Liver (tissue), 9 donors: ENCODE measurements around the gene CHAMP1. TPM values are rescaled to one million over a fixed set of nuclear protein-coding genes. Genes with fewer than 3 reads are reported as not detected.

Experiments used
- DNase-seq: peaks from one replicate; pipeline ENCODE4 v3.0.0-alpha.2; 2017; ENCODE audit warnings: low spot score
- H3K27ac ChIP-seq, 2 donors: one replicate each; pipeline ENCODE4 v1.7.0; 2013; ENCODE audit warnings: inconsistent platforms in 2 of 2, low read length in 2 of 2, control low read depth in 1 of 2, low read depth in 1 of 2, mild to moderate bottlenecking in 1 of 2
- H3K27me3 ChIP-seq, 4 donors: one replicate each; pipeline versions ENCODE4 v1.6.1 to v1.7.0; 2013; ENCODE audit warnings: low read length in 3 of 4, inconsistent platforms in 1 of 4, mild to moderate bottlenecking in 1 of 4, moderate library complexity in 1 of 4; ENCODE audit not compliant: control insufficient read depth in 4 of 4, insufficient read depth in 4 of 4
- H3K36me3 ChIP-seq, 4 donors: one replicate each; pipeline versions ENCODE4 v1.6.1 to v1.7.0; 2013; ENCODE audit warnings: low read length in 3 of 4, mild to moderate bottlenecking in 3 of 4, low read depth in 1 of 4, moderate library complexity in 1 of 4; ENCODE audit not compliant: control insufficient read depth in 4 of 4, insufficient read depth in 3 of 4
- H3K4me1 ChIP-seq, 4 donors: one replicate each; pipeline versions ENCODE4 v1.6.1 to v1.7.0; 2013; ENCODE audit warnings: low read length in 3 of 4, mild to moderate bottlenecking in 3 of 4, moderate library complexity in 1 of 4; ENCODE audit not compliant: control insufficient read depth in 4 of 4, insufficient read depth in 4 of 4
- H3K4me3 ChIP-seq, 3 donors: one replicate each; pipeline versions ENCODE4 v1.6.1 to v1.7.0; 2013; ENCODE audit warnings: low read length in 3 of 3, control low read depth in 1 of 3, low read depth in 1 of 3, mild to moderate bottlenecking in 1 of 3
- H3K9ac ChIP-seq, 2 donors: one replicate each; pipeline ENCODE4 v1.7.0; 2013; ENCODE audit warnings: low read length in 2 of 2, mild to moderate bottlenecking in 2 of 2, moderate library complexity in 2 of 2, control low read depth in 1 of 2, low read depth in 1 of 2
- H3K9me3 ChIP-seq, 4 donors: one replicate each; pipeline versions ENCODE4 v1.6.1 to v1.7.0; 2013; ENCODE audit warnings: low read length in 3 of 4; ENCODE audit not compliant: control insufficient read depth in 4 of 4
- ATF3 ChIP-seq: IDR thresholded peaks from 2 replicates; pipeline ENCODE4 v1.6.1; 2016; ENCODE audit warnings: antibody characterized with exemption
- CTCF ChIP-seq: fragments of 150-350 bp; IDR thresholded peaks from 2 replicates; pipeline ENCODE4 v1.5.1; 2017; ENCODE audit warnings: improper control_type of control experiment, low read depth, low read length; ENCODE audit not compliant: missing input control
- EGR1 ChIP-seq, 2 donors: IDR thresholded peaks; 2 replicates each; pipeline ENCODE4 v1.6.1; 2016 to 2018; ENCODE audit warnings: antibody characterized with exemption in 2 of 2, low read depth in 2 of 2
- FOXA1 ChIP-seq: IDR thresholded peaks from 2 replicates; pipeline ENCODE4 v1.6.1; 2016; ENCODE audit warnings: antibody characterized with exemption
- FOXA2 ChIP-seq: IDR thresholded peaks from 2 replicates; pipeline ENCODE4 v1.6.1; 2016; ENCODE audit warnings: antibody characterized with exemption
- GABPA ChIP-seq, 2 donors: IDR thresholded peaks in 1 of 2; conservative IDR thresholded peaks in 1 of 2; 2 replicates each; pipeline ENCODE4 v1.6.1; 2016; ENCODE audit warnings: antibody characterized with exemption in 2 of 2, mild to moderate bottlenecking in 1 of 2, moderate library complexity in 1 of 2
- HNF4A ChIP-seq, 2 donors: conservative IDR thresholded peaks; 2 replicates each; pipeline ENCODE4 v1.6.1; 2016; ENCODE audit warnings: antibody characterized with exemption in 2 of 2, mild to moderate bottlenecking in 2 of 2
- HNF4G ChIP-seq: IDR thresholded peaks from 2 replicates; pipeline ENCODE4 v1.6.1; 2016; ENCODE audit warnings: antibody characterized with exemption
- JUND ChIP-seq, 2 donors: IDR thresholded peaks; 2 replicates each; pipeline ENCODE4 v1.6.1; 2016; ENCODE audit warnings: antibody characterized with exemption in 2 of 2
- MAX ChIP-seq: IDR thresholded peaks from 2 replicates; pipeline ENCODE4 v1.6.1; 2016; ENCODE audit warnings: antibody characterized with exemption
- NR2F2 ChIP-seq: IDR thresholded peaks from 2 replicates; pipeline ENCODE4 v1.6.1; 2016; ENCODE audit warnings: antibody characterized with exemption
- RAD21 ChIP-seq, 2 donors: IDR thresholded peaks; 2 replicates each; pipeline ENCODE4 v1.6.1; 2016; ENCODE audit warnings: antibody characterized with exemption in 2 of 2, mild to moderate bottlenecking in 2 of 2
- REST ChIP-seq: IDR thresholded peaks from 2 replicates; pipeline ENCODE4 v1.6.1; 2016; ENCODE audit warnings: antibody characterized with exemption, mild to moderate bottlenecking
- SP1 ChIP-seq: IDR thresholded peaks from 2 replicates; pipeline ENCODE4 v1.6.1; 2018; ENCODE audit warnings: antibody characterized with exemption, mild to moderate bottlenecking
- YY1 ChIP-seq: IDR thresholded peaks from 2 replicates; pipeline ENCODE4 v1.6.1; 2016; ENCODE audit warnings: antibody characterized with exemption, mild to moderate bottlenecking
- ZBTB33 ChIP-seq: IDR thresholded peaks from 2 replicates; pipeline ENCODE4 v1.6.1; 2016; ENCODE audit warnings: antibody characterized with exemption
- WGBS: extraction: QIAGEN DNeasy Blood & Tissue Kit; methylation state at CpG from one replicate; pipeline ENCODE4 v1.1.7; 2013; 5-methylcytosine and 5-hydroxymethylcytosine counted together
- polyA plus RNA-seq, 2 donors: library from polyadenylated mRNA; stranded (reverse) in 1 of 2; unstranded in 1 of 2; fragments of 200-250 nt in 1 of 2; fragments of >200 nt in 1 of 2; fragmentation: Nextera tagmentation in 1 of 2; extraction: Ambion mirVana in 1 of 2; gene quantifications; one replicate each; pipeline versions ENCODE4 v1.2.1 to v1.2.3, GENCODE V29; 2013 to 2015
- total RNA-seq, 2 donors: library from RNA; depleted of rRNA; stranded (reverse); fragments of >200 nt; gene quantifications; one replicate each; pipeline ENCODE4 v1.2.3, GENCODE V29; 2014
- donor health status: healthy.
- donor health status: healthy.
- donor health status: healthy.
- donor health status: healthy.
- donor health status: healthy.

CHAMP1 gene
- total and polyA plus RNA-seq, 4 donors: 6.2 to 15.1 (median 7.8) TPM

- TF ChIP-seq REST (no peak), JUND (IDR thresholded peaks at IDR 0.05) (no peak)
Observed at GRCh38 chr13:114281351-114282040, 32.8 kb upstream of the CHAMP1 start, which contains the start of gene UPF3A (continued).

GRCh38 chr13:114282041-114282670 lies 32.1 kb upstream of the CHAMP1 start:
- Histone ChIP-seq H3K4me1 (peaks cover 3 to 18% (median 12%) of the 10 kb centered on the region in 4 donors), H3K9ac (peak overlapping the region; percentile 51 to 91), H3K27ac (peak overlapping the region; percentile 86 to 93), H3K27me3 (no peaks in the 10 kb centered on the region), H3K4me3 (peak overlapping the region; percentile 92 to 99 (median 97)), H3K9me3 (no peaks in the 10 kb centered on the region), H3K36me3 (peaks cover 4 to 15% (median 9%) of the 10 kb centered on the region in 4 donors)
- WGBS: under 1% methylated on average over 50 of the region's 50 CpGs
- TF ChIP-seq EGR1 (IDR thresholded peaks at IDR 0.05; ENCODE audit: low read depth in 2 of 2) (no peak), CTCF (no peak), HNF4A (conservative IDR thresholded peaks at IDR 0.05) (no peak), HNF4G (no peak), NR2F2 (no peak), ATF3 (no peak), ZBTB33 (no peak), FOXA2 (no peak), REST (no peak), FOXA1 (no peak), MAX (no peak), YY1 (no peak), JUND (IDR thresholded peaks at IDR 0.05) (no peak), SP1 (no peak), GABPA (IDR thresholded peaks at IDR 0.05 in 1 of 2, conservative IDR thresholded peaks at IDR 0.05 in 1 of 2) (no peak), RAD21 (IDR thresholded peaks at IDR 0.05) (no peak)
- DNase-seq: peak; percentile 54
